A673 (cell line): ENCODE results near the gene SOD3. TPM values are rescaled to one million over a fixed set of nuclear protein-coding genes. Genes with fewer than 3 reads are reported as not detected.

Experiments used
- BruUV-seq: library from RNA; stranded (reverse); fragments of 400-500 nt; replicated peaks from 2 replicates; lab custom pipeline; 2021; lab: Mats Ljungman, UMichigan
- CTCF ChIA-PET: fragments of 300-600 bp; sonication (Branson Sonifier 250); formaldehyde crosslinking; loops from one replicate; lab custom pipeline; 2022; ENCODE audit warnings: antibody characterized with exemption; lab: Charles Lee
- POLR2A ChIA-PET: fragments of 300-600 bp; sonication (Branson Sonifier 250); formaldehyde crosslinking; loops from one replicate; lab custom pipeline; 2022; ENCODE audit warnings: antibody characterized with exemption; ENCODE audit not compliant: low non-redundant PET; lab: Charles Lee
- DNase-seq: peaks from one replicate; pipeline ENCODE4 v3.0.0-alpha.2; 2015; ENCODE audit warnings: low spot score
- H3K27ac ChIP-seq: fragments of 200-600 bp; sonication (generic); 2 replicates; pipeline ENCODE4 v1.5.1; 2016; ENCODE audit warnings: mixed run types, low read depth, mild to moderate bottlenecking, mixed read lengths, antibody characterized with exemption, low read length; ENCODE audit not compliant: poor library complexity, severe bottlenecking
- H3K27me3 ChIP-seq: fragments of 200-600 bp; sonication (generic); replicated peaks from 2 replicates; pipeline ENCODE4 v1.6.1; 2017; ENCODE audit warnings: mixed run types, low read depth, mild to moderate bottlenecking, mixed read lengths, antibody characterized with exemption, low read length; ENCODE audit not compliant: insufficient read depth, poor library complexity
- H3K36me3 ChIP-seq: fragments of 200-600 bp; sonication (generic); 2 replicates; pipeline ENCODE4 v1.6.1; 2016; ENCODE audit warnings: mixed run types, mild to moderate bottlenecking, mixed read lengths, antibody characterized with exemption, low read length; ENCODE audit not compliant: insufficient read depth, poor library complexity, severe bottlenecking
- H3K4me1 ChIP-seq: fragments of 200-600 bp; sonication (generic); 2 replicates; pipeline ENCODE4 v1.6.1; 2017; ENCODE audit warnings: mixed run types, mild to moderate bottlenecking, mixed read lengths, antibody characterized with exemption, low read length; ENCODE audit not compliant: insufficient read depth, poor library complexity, severe bottlenecking
- H3K4me3 ChIP-seq: fragments of 200-600 bp; sonication (generic); 2 replicates; pipeline ENCODE4 v1.5.1; 2016; ENCODE audit warnings: low read depth, mixed run types, mild to moderate bottlenecking, mixed read lengths, low read length; ENCODE audit not compliant: poor library complexity, severe bottlenecking
- H3K9me3 ChIP-seq: fragments of 200-600 bp; sonication (generic); 2 replicates; pipeline ENCODE4 v1.6.1; 2016; ENCODE audit warnings: mixed run types, low read depth, mild to moderate bottlenecking, mixed read lengths, antibody characterized with exemption, low read length; ENCODE audit not compliant: poor library complexity, severe bottlenecking
- CTCF ChIP-seq: fragments of 300-800, 200-600 bp; sonication (generic); conservative IDR thresholded peaks from 2 replicates; pipeline ENCODE4 v1.5.1; 2017; ENCODE audit warnings: low read depth, mild to moderate bottlenecking, antibody characterized with exemption, low read length, moderate library complexity, mixed read lengths
- EZH2 ChIP-seq: fragments of 200-600 bp; sonication (generic); IDR thresholded peaks from 2 replicates; pipeline ENCODE4 v1.6.1; 2017; ENCODE audit warnings: borderline replicate concordance, low read depth, mild to moderate bottlenecking, mixed read lengths, antibody characterized with exemption, low read length; ENCODE audit not compliant: poor library complexity, severe bottlenecking
- intact Hi-C: fragments of 100-400 bp; cut with micrococcal nuclease; formaldehyde crosslinking; loops from one replicate; pipeline ENCODE4 v1.10.0; 2022; ENCODE audit not compliant: unreplicated experiment
- total RNA-seq: library from RNA; stranded (reverse); gene quantifications from 2 replicates; pipeline ENCODE4 v1.2.3, GENCODE V29; 2021

The SOD3 gene
- total RNA-seq, 1 experiment from 2014 or later, result not detected

- H3K27ac ChIP-seq, result no peak overlapping the region
- no peak for DNase-seq
- no peaks in the 10 kb centered on the region for H3K9me3 ChIP-seq
- no peak overlapping the region for H3K4me3 ChIP-seq
- ChIA-PET CTCF (no interaction called here), POLR2A (no interaction called here)
- TF ChIP-seq CTCF (no peak), EZH2 (peak; percentile 10)
- intact Hi-C loops, result no loop called here
- no TSS peak for BruUV-seq
- peaks cover 69% of the 10 kb centered on the region for H3K27me3 ChIP-seq
- peaks cover 9% of the 10 kb centered on the region for H3K4me1 ChIP-seq
- no peaks in the 10 kb centered on the region for H3K36me3 ChIP-seq
Observed at GRCh38 chr4:24799544-24800324, 4.4 kb downstream of the SOD3 start.

- peaks cover 9% of the 10 kb centered on the region for H3K4me1 ChIP-seq
- H3K9me3 ChIP-seq, result no peaks in the 10 kb centered on the region
- peak; percentile 22 for DNase-seq
- CTCF ChIA-PET, result interaction anchor here (0.9 kb wide), 1 partner anchor 180 kb away, joined by 3 read pairs; no protein-coding TSS in a partner anchor
- no peaks in the 10 kb centered on the region for H3K36me3 ChIP-seq
- intact Hi-C loops, result no loop called here
- no peak overlapping the region for H3K27ac ChIP-seq
- peaks cover 74% of the 10 kb centered on the region for H3K27me3 ChIP-seq
- no TSS peak for BruUV-seq
- H3K4me3 ChIP-seq, result no peak overlapping the region
- POLR2A ChIA-PET, result interaction anchor here (0.6 kb wide), 1 partner anchor 210 kb away, joined by 3 read pairs; no protein-coding TSS in a partner anchor
- TF ChIP-seq EZH2 (no peak), CTCF (no peak)
Observed at GRCh38 chr4:24800325-24800895, 5.0 kb downstream of the SOD3 start.

- Histone ChIP-seq H3K9me3 (no peaks in the 10 kb centered on the region), H3K4me1 (peaks cover 9% of the 10 kb centered on the region), H3K36me3 (no peaks in the 10 kb centered on the region), H3K27me3 (peaks cover 70% of the 10 kb centered on the region), H3K4me3 (no peak overlapping the region), H3K27ac (no peak overlapping the region)
- no peak for DNase-seq
- intact Hi-C loops, result no loop called here
- BruUV-seq, result no TSS peak
- CTCF ChIA-PET, result interaction anchor here (0.9 kb wide), 1 partner anchor 179 kb away, joined by 3 read pairs; no protein-coding TSS in a partner anchor
- POLR2A ChIA-PET, result interaction anchor here (0.6 to 0.7 kb wide), 2 partner anchors 100 to 209 kb away, joined by 3 to 4 read pairs; no protein-coding TSS in a partner anchor
- no peak for TF ChIP-seq CTCF
- no peak for TF ChIP-seq EZH2
Observed at GRCh38 chr4:24801136-24801855, 5.9 kb downstream of the SOD3 start.
